ENCODE measurements around the gene TMUB2. TPM values are rescaled to one million over a fixed set of nuclear protein-coding genes. Genes with fewer than 3 reads are reported as not detected.

Gene TMUB2
- total RNA-seq, 1 donor from 2014 or later = 38.8 TPM

GRCh38 chr17:44203731-44204440, 17.1 kb downstream of the TMUB2 start:
- ATAC-seq (no peak), DNase-seq (no peak)
- intact Hi-C loops (cut with DNase I) = no loop called here
- Histone ChIP-seq H3K9me3 (no peaks in the 10 kb centered on the region), H3K4me1 (peaks cover 11% of the 10 kb centered on the region), H3K4me3 (no peak overlapping the region), H3K27ac (no peak overlapping the region), H3K27me3 (no peaks in the 10 kb centered on the region), H3K36me3 (peaks cover 26% of the 10 kb centered on the region)
- TF ChIP-seq CTCF (IDR thresholded peaks at IDR 0.05) = peak; percentile 68

- DNase-seq = no peak
- intact Hi-C loops (cut with DNase I) = no loop called here
- H3K27ac ChIP-seq = no peak overlapping the region
These were observed 17.7 kb downstream of the TMUB2 start for GRCh38 chr17:44204441-44204882.

GRCh38 chr17:44205962-44206824, 19.4 kb downstream of the TMUB2 start:
- peak; percentile 12 for TF ChIP-seq CTCF (IDR thresholded peaks at IDR 0.05)
- Histone ChIP-seq H3K9me3 (no peaks in the 10 kb centered on the region), H3K27ac (no peak overlapping the region), H3K4me3 (no peak overlapping the region), H3K36me3 (peaks cover 42% of the 10 kb centered on the region), H3K4me1 (peaks cover 20% of the 10 kb centered on the region), H3K27me3 (no peaks in the 10 kb centered on the region)
- intact Hi-C loops (cut with DNase I) = no loop called here
- DNase-seq (no peak), ATAC-seq (no peak)

More at GRCh38 chr17:44204441-44204882, 17.7 kb downstream of the TMUB2 start:
- H3K27me3 ChIP-seq = no peaks in the 10 kb centered on the region
- peaks cover 32% of the 10 kb centered on the region for H3K36me3 ChIP-seq
- no peak for ATAC-seq
- peaks cover 11% of the 10 kb centered on the region for H3K4me1 ChIP-seq
- no peaks in the 10 kb centered on the region for H3K9me3 ChIP-seq
- no peak for TF ChIP-seq CTCF (IDR thresholded peaks at IDR 0.05)
- H3K4me3 ChIP-seq = no peak overlapping the region

GRCh38 chr17:44206825-44207155, 20.0 kb downstream of the TMUB2 start:
- intact Hi-C loops (cut with DNase I) = no loop called here
- DNase-seq (no peak), ATAC-seq (no peak)
- H3K27ac ChIP-seq = no peak overlapping the region
- TF ChIP-seq CTCF (IDR thresholded peaks at IDR 0.05) = no peak
- no peaks in the 10 kb centered on the region for H3K27me3 ChIP-seq
- H3K9me3 ChIP-seq = no peaks in the 10 kb centered on the region
- no peak overlapping the region for H3K4me3 ChIP-seq
- H3K4me1 ChIP-seq = peaks cover 20% of the 10 kb centered on the region
- H3K36me3 ChIP-seq = peaks cover 47% of the 10 kb centered on the region

- intact Hi-C loops (cut with DNase I) = no loop called here
- H3K4me1 ChIP-seq = peaks cover 20% of the 10 kb centered on the region
- TF ChIP-seq CTCF (IDR thresholded peaks at IDR 0.05) = no peak
- no peak overlapping the region for H3K4me3 ChIP-seq
- no peaks in the 10 kb centered on the region for H3K9me3 ChIP-seq
- H3K27ac ChIP-seq = no peak overlapping the region
- DNase-seq = no peak
- H3K36me3 ChIP-seq = peaks cover 47% of the 10 kb centered on the region
- H3K27me3 ChIP-seq = no peaks in the 10 kb centered on the region
- no peak for ATAC-seq
These were observed 20.5 kb downstream of the TMUB2 start for GRCh38 chr17:44207319-44207718.

Measured in upper lobe of right lung (tissue), 1 donor.